T47D (cell line): ENCODE data around the gene CAPN15.
"Not testable (repeated sequence)": the region's sequence is repeated elsewhere in the genome, so short reads cannot be mapped to it uniquely, and the experiment has no call there.

Source experiments
- DNase-seq, 2 experiments: peaks; one replicate each; pipeline versions ENCODE4 v3.0.0 to v3.0.0-alpha.2; 2011 to 2012; ENCODE audit warnings: low read depth in 1 of 2, low spot score in 1 of 2
- JUND ChIP-seq: IDR thresholded peaks from 2 replicates; pipeline ENCODE4 v1.6.1; 2012; ENCODE audit warnings: low read depth
- in situ Hi-C: cut with HindIII; loops from 2 replicates; pipeline ENCODE4 v1.10.0; 2016; ENCODE audit warnings: low sequenced_read_pairs, low pct_unique_long_range_greater_than_20kb

CAPN15 gene

DNA sequence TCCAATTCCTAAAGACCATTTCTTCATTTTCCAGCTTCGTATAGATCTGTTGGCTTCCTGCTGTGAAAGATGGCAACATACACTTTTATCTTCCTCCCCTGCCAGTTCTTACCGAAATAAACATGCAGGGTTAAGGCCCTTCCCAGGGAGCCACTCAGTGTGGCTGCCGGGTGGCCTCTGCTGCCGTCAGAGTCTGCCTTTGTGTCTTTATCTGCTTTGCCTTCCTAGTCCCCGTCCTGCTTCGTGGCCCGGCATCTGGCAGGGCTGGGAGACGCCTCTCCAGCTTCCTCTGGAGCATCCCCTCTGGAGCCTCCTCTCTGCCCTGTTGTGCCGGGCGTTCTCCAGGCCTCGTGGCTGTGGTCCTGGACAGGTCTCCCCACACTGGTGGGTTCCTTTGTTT is 30.3 kb upstream of the CAPN15 start:
- no peak for DNase-seq
- TF ChIP-seq JUND, result no peak
- in situ Hi-C loops, result no loop called here

DNA sequence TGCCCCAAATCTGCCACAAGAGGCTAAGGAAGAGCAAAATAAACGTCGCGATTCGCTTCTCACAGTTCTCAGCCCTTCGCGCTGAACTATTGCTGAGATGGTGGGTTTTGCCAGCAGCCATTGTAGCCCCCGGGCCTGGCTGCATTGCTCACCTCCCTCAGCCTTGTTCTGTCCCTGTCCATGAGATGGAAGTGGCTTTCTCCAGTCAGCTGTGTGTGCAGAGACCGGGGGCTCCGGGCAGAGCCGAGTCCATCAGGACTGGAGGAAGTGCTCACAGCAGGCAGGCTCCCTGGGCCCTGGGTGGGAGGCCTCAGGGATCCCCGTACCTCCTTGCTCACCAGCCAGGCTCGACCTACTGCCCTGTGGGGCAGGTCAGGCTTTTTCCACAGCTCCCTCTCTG is 27.6 kb upstream of the CAPN15 start:
- no peak for TF ChIP-seq JUND
- in situ Hi-C loops, result no loop called here
- no peak for DNase-seq

DNA sequence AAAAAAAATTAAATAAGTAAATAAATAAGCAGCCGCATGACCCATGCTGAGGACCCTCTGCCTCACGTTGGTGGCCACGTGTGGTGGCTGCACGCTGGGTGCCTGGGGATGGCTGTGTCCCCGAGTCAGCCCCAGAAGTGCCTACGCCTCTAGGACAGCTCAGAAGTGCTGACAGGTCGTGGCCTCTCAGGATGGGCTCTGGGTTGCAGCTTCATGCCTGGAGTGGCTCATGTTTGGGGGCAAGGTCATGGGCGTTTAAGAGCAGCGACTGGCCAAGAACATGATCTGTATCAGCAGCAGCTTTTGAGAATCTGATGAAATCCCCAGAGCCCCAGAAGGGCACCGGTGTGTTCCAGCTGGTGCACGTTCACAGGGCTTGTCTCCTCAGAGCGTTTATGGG is 26.8 kb upstream of the CAPN15 start:
- in situ Hi-C loops, result no loop called here
- DNase-seq, result no peak
- no peak for TF ChIP-seq JUND

DNA sequence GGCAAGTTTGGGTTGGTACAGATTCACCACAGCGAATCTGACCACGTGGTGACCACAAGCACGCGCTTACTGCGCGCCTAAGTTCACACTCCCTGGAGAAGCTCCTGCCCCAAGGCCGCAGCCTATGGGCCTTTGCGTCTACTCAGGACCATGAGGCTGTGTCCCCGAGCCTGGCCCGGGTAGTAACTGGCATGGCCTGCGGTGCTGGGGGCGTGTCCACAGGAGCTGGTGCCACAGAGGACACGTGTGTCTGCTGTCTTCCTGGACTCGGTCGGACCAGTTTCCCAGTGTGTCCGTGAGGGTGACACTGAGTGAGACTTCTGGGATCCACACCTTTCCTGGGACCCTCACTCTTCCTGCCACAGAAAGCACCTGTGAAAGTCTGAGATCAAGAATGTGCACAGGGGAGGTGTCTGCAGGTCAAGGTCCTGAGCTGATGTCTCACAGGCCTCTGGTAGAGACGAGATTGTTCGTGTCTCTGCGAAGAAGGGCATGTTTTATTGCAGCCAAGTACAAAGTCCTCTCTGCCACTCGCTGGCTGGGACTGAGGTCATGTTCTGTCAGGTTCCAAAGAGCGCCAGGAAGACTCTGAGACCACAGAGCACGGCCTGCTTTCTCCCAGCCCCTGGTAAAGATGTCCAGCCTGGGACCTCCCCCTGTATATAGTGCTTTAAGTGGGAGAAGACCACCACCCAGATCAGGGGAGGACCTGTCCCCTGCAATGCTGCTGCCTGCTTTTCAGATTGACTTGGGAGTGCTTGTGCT is 25.2 kb upstream of the CAPN15 start:
- no peak for TF ChIP-seq JUND
- peak in 1 of 2 experiments; percentile 39 for DNase-seq
- in situ Hi-C loops, result no loop called here

DNA sequence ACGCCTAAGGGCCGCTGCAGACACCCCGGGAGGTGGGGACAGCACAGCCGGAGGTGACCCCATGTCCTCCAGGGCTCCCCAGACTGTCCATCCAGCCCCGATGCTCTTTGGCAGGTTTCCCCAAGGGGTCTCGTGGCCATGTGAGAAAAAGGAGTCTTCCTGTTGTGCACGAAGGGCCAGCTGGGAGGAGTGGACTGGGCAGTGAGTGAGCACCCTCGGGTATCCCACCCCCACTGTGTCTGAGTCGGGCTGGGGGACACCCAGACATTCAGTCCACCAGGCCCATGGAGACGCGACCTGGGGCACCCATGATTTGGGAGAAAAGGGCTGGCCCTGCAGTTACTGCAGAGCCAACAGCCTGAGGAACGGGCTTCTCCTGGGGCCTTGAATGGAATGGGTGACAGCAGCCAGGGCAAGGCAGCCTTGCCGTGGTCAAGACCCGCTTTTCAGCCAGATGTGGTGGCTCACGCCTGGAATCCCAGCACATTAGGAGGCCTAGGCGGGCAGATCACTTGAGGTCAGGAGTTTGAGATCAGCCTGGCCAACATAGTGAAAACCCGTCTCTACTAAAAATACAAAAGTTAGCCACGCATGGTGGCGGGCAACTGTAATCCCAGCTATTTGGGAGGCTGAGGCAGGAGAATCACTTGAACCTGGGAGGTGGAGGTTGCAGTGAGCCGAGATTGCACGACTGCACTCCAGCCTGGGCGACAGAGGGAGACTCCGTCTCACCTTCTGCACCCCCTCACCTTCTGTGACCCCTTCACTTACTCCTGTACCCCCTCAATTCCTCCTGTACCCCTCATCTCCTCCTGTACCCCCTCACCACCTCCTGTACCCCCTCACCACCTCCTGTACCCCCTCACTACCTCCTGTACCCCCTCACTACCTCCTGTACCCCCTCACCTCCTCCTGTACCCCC is 24.1 kb upstream of the CAPN15 start:
- in situ Hi-C loops, result no loop called here
- no peak for TF ChIP-seq JUND
- DNase-seq, result no peak

DNA sequence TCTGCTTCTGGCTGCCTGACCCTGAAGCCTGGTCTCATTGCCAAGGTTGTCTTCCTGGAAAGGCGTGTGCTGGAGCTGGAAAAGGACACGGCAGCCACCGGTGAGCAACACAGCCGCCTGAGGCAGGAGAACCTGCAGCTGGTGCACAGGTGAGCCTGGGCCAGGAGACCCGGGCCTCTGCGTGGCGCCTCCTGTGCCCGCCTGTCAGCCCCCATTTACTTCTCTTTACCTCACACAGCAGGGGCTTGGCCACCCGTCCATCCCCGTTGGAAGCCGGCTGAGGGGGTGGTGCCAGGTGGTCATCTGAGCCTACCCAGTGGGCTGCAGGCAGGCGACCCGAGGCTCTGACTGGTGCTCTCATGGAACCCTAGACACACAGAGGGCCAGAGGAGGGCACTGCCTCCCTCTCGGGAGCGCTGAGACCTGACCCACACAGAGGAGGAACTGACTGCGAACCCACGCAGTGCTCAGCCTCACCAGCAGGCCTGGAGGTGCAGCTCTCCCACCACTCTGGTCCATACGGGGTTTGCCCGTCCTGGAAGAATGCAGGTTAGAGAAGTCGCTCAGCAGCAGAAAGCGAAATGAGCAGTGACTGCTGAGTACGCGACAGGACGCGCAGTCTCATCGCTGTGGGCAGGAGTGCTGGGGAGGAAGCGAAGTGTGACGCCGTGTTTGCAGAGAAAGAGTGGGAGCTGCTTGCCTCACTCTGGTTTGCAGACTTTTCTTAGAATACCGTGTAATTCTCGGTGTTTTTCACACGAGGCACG is 21.9 kb upstream of the CAPN15 start:
- TF ChIP-seq JUND, result no peak
- in situ Hi-C loops, result no loop called here
- no peak for DNase-seq

DNA sequence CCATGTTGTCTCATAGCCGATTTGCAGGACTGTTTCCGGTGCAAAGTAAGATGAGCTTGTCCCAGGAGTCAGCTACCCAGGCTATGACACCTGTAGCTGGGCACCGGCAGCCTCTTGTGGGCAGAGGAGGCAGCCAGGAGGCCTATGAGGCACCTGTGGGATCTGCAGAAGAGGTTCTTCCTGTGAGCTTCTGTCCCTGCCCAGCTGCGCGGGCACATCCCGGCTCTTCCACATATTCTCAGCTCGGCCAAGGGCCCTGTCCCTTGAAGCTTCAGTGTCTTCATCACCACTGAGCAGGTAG is 21.3 kb upstream of the CAPN15 start:
- DNase-seq, result no peak
- TF ChIP-seq JUND, result no peak
- in situ Hi-C loops, result no loop called here

DNA sequence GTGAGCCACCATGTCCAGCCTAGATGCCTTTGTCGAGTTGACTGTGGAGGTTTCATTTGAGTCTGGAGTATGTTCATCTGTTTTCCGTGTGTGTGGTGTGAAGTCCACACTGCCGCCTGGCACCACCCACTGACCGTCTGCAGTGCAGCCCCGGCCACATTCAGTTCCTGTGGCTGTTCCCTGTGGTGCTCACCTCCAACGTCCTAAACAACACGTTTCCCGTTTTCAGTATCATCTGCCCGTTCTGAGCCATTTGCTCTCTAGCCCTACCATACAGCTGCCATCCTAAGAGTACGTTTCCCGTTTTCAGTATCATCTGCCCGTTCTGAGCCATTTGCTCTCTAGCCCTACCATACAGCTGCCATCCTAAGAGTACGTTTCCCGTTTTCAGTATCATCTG is 20.0 kb upstream of the CAPN15 start:
- DNase-seq, in situ Hi-C loops: not testable (repeated sequence)

DNA sequence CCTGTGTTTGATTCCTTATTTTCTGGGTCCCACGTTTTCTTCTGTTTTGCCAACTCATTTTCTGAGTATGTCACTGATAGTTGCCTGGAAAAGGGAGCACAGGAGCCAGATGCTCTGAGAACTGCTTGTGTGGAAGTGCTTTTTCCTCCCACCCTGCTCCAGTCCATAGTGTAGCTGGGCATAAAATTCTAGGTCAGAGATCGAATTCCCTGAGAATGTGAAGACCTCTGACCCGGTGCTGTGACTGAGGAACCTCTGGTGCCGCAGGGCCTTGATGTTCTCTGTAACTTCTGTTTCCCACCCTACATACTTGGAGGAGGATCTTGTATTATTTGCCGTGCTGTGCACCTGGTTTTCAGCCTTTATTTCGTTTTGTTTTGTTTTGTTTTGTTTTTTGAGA is 19.5 kb upstream of the CAPN15 start:
- in situ Hi-C loops, result no loop called here
- no peak for TF ChIP-seq JUND
- DNase-seq, result no peak

DNA sequence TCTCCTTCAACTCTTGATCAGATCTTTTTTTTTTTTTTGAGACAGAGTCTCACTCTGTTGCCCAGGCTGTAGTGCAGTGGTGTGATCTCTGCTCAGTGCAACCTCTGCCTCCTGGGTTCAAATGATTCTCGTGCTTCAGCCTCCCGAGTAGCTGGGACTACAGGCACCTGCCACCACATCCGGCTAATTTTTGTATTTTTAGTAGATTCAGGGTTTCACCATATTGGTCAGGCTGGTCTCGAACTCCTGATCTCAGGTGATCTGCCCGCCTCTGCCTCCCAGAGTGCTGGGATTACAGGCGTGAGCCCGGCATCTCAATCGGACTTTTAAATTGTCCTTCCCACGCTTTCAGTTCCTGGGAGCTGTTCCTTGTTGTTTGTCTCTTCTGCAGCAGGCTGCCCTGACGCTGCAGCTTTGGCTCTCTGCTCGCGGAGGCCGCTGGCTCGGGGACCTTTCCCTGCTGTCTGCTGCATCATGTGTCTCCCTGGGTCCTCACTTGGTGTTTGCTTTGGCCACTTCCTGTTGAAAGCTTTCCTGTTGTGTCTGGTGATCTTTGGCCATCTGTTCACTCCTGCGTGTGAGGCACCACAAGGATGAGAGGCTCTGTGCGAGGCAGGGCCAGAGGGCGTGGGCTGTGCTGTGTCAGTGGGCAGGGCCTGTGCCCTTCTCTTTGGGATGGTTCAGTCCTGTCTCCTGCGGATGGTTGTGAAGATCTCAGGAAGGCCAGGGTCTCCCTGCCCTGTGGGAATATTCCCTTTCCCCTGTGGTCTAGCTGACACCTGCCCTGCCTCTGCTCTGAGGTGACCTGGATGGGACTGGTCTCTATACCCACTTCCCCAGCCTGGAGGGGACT is 18.4 kb upstream of the CAPN15 start:
- DNase-seq, result no peak
- no peak for TF ChIP-seq JUND
- in situ Hi-C loops, result no loop called here

DNA sequence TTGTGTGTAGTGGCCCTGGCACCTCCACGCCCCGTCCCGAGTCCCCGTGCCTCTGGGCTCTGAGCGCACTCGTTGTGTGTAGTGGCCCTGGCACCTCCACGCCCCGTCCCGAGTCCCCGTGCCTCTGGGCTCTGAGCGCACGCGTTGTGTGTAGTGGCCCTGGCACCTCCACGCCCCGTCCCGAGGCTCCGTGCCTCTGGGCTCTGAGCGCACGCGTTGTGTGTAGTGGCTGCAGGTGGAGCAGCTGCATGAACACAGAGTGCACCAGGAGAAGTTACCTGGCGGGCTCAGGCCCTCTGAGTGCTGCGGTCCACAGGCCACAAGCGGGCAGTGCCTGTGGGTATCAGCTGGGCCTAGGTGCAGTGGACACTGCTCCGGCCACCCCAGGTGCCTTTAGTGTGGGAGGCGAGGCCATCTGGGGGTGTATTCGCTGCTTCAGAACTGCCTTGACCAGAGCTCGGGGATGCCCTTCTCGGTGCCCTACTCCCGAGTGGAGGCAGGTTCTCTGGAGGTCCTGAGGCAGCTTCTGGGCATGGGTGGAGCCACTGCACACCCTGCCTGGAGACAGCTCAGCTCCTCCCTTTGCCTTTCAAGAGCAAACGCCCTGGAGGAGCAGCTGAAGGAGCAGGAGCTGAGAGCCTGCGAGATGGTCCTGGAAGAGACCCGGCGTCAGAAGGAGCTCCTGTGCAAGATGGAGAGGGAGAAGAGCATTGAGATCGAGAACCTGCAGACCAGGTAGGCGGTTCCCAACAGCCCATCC is 17.3 kb upstream of the CAPN15 start:
- in situ Hi-C loops, result no loop called here
- no peak for TF ChIP-seq JUND
- DNase-seq, result no peak
